ENCODE results near the gene IBA57.

Gene IBA57

DNA sequence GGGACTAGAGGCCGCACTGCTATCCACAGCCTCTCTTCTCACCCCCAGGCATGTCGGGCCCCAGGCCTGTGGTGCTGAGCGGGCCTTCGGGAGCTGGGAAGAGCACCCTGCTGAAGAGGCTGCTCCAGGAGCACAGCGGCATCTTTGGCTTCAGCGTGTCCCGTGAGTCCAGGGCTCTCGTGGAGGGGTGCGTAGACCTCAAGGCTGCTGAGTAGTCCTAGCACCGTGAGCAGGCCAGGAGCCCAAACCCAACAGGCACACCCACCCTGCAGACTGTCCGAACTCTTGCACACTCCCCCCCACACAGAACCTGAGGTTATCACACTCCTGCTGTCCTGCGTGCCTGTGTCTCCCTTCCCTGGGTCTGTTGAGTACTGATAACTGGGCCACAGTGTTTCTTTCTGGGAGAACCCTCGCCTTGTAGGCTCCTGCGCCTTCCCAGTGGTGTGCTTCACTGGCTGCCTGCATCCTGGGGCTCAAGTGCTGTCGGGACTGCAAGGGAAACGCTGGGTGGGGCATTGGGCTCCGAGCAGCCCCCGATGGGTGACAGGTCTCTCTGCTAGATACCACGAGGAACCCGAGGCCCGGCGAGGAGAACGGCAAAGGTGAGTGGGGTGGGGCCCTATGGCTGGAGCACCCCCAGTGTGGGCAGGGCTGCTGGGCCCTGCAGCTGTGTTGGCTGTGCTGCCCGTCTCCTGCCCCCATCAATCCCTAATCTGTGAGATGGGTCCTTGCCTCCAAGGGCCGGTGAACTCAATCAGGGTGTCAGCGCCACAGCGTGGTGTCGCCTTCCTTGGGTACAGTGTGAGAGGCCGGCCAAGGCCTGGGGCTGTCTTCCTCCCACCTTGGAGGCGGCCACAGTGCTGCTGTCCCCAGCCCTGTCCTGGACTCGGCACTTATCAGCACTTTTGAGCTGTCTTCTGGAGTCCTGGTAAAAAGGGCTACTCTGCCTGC lies 19.9 kb upstream of the IBA57 start:
- FAIRE-seq, result no peak

DNA sequence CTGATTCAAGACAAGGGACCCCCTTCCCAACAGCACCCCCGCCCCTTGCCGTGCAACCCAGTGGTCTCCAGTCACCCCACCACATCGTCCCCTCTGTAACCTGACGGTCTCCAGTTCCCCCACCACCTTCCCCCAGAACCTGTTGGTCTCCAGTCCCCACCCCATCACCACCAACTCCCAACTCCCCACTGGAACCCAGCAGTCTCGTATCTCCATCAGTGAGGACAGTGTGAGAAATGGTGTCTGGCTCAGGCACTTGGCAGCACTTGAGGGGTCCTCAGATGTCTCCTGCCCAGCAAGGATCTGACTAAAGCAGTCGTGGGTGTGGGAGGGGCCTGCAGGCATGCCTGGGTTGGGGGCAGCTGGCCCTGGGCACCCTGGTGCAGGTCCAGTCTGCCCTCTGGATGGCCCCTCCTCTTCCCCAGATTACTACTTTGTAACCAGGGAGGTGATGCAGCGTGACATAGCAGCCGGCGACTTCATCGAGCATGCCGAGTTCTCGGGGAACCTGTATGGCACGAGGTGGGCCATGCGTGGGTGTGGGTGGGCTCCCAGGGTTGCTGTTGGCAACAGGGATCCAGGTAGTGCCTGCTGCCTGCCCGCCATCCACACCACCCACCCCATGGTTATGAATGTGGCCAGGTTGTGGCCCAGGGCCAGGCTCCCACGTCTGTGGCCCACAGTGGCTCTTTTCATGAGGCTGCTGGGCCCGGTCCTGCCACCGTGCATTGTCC lies 19.0 kb upstream of the IBA57 start:
- FAIRE-seq, result no peak

DNA sequence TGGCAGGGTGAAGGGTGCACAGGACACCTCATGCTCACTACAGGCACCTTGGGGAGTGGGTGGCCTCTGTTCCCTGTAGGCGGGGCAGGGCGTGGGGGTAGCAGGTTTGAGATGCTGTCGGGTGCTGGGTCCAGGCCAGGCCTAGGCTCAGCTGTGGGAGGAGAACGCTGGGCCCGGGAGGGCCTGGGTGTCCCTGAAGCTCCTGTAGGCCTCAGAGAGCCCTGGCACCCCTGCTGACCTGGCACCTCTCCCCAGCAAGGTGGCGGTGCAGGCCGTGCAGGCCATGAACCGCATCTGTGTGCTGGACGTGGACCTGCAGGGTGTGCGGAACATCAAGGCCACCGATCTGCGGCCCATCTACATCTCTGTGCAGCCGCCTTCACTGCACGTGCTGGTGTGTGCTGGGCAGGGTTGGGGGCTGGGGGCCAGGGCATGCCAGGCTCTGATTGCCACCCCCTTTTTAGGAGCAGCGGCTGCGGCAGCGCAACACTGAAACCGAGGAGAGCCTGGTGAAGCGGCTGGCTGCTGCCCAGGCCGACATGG lies 18.4 kb upstream of the IBA57 start:
- no peak for FAIRE-seq

DNA sequence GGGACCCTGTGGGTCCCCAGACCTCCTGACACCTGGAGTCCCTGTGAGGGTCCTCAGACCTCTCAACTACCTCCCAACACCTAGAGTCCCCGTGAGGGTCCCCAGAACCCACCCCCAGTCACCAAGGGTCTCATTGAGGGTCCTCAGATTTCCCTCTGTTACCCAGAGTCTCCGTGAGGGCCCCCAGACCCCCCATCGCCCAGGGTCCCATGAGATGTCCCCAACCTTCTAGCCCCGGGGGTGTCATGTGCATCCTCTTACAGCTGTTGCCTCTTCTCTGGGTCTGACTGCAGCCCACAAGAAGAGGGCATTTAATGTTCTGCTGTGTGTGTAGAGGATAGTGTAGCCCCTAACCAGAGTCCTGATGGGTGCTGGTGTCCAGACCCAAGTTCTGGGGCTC lies 17.8 kb upstream of the IBA57 start:
- FAIRE-seq, result no peak

DNA sequence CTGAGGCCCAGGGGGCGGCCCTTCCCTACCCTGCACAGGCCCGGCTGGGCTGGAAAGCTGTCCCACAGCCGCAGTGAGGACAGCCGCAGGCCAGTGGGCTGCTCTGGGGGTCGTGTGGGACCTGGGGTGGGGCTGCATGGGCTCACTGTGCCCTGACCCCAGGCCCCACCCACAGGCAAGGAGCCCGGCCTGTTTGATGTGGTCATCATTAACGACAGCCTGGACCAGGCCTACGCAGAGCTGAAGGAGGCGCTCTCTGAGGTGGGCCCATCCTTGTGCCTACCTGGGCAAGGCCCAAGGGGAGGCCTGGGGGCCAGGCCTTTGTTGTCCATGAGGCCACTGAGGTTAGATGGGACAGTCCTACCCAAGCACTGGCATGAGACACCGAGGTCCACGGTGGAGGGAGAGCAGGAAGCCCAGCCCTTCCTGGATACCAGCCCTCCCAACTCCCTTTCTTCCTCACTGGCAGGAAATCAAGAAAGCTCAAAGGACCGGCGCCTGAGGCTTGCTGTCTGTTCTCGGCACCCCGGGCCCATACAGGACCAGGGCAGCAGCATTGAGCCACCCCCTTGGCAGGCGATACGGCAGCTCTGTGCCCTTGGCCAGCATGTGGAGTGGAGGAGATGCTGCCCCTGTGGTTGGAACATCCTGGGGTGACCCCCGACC lies 17.3 kb upstream of the IBA57 start:
- no peak for FAIRE-seq

DNA sequence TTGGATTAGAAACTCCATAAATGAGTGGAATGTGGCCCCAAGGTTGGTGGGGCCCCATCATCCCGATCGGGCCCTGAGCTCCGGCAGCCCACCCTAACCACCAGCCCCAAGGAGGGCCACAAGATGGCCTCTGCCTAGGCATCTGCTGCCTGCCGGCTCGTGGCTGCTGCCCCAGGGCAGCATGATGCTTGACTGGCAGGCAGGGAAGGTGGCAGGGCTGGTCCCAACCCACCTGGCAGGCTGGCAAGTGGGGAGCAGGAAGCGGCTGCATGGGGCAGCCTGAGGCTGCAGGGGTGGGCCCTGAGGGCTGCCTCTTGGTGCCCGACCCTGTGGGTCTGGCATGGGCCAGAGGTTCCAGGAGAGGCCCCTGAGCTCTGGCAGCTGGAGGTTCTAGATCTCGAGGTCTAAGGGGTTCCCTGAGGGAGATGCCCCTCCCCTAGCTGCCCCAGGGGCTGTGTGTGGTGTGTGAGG lies 16.6 kb upstream of the IBA57 start:
- FAIRE-seq, result no peak

DNA sequence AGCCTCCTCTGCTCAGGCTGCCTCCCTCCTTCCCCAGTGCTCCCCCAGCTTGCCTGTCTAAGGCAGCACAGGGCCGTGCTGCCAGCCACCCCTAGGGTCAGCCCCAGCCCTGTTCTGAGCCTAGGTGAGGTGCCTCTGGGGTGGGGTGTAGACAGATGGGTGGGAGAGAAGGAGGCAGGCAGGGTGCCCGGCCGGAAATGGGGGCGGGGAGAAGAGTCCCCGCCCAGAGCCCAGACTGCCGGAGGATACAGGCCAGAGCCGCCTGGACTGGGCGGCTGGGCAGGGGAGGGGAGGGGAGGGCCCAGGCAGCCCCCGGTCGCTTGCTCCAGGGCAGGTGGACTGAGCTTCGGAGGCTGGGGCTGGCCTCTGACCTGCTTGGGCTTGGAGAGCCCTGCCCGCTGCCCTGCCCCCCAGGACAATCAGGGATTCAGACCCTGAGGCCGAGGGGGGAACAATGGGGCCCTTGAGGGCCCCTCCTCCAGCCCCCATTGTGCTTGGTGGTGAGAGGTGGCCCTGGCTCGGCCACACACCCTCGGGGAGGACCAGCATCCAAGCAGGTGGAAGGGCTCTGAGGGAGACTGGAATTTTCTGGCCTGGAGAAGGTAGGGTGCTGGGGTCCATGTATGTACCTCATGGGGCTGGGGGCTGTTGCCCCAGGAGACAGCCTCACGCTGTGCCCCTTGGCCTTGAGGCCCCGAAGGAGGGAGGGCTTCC lies 16.0 kb upstream of the IBA57 start, which contains the start of gene GJC2:
Gene GJC2 (plus strand): TSS at position 525 of the 714 bp plus-strand sequence. CDS start 7,829 bp downstream, outside the sequence.
- FAIRE-seq, result no peak

DNA sequence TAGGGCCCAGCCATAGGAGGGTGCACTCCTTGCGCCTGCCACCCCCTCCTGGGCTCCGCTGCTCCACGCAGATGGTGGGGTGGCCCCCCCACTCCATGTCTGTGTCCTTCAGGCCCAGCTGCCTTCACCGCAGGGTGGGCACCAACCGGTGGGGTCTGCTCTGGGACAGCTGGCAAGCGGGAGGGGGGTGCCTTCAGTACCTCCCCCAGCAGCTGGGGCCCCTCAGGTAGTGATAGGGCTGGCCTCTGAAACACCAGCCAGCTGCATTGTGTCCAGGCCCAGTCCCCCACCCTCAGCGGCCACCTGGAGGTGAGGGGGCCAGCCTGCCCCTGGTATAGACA lies 15.5 kb upstream of the IBA57 start:
- no peak for FAIRE-seq

DNA sequence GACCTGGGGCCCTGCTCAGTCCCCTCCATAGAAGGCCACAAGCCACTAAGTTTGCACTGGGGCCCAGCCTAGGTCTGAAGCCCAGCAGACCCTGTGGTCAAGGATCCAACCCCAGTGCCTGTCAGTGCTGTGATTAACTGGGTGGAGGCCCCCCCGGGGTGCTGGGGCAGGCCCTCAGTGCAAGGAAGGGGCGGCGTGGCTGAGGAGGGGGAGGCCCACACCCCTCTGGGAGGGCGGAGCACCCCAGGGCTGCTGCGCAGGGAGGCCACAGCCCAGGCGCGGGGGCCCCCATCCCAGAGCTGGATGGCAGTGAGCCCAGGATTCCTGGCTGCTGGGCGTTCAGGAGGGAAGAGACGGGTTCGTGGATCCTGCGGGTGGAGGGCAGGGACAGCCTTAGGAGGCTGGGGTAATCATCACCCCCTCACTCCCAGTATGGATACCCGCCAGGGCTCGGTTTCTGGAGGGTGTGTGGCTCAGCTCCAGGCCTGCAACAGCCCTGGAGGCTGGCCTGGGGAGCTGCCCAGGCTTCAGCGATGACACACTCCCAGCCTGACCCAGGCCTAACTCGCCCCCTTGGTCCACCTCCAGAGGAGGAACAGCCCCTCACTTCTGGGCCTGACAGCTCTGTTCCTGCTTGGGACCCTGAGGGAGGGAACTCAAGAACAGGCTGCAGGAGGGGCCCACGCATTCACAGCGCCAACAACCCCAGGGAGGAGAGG lies 15.0 kb upstream of the IBA57 start:
- FAIRE-seq, result no peak

DNA sequence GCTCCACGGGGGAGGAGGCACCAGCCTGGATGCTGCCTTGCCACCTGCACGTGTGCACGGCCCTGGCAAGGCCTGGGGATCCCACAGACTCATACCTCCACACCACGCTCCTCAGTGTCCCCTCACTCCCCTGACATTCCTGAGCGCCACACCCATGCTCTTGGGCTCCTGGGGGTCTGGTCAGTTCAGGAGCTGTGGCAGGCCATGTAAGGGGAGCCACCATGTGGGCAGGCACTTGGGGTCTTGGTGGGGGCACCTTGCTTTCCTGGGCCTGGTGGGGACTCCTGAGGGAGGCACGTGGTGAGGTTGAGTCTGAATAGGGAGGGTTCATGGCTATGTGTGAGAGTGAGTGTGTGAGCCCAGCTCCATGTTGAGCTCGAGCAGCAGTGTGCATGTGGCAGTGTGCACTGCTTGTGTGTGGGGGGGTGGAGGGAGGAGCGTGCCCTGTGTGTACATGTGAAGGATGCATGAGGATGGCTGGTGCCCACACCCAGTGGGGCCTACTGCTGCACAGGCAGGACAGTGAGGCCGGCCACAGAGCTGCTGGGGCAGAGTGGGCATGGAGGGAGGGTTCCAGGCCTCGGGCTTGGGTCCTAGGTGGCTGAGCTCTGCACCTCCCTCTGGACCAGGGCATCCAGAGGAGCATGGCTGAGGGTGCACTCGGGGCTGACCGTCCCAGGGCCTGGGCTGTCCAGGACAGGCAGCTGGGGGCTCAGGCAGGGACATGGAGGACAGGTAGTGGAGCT lies 14.3 kb upstream of the IBA57 start:
- no peak for FAIRE-seq

DNA sequence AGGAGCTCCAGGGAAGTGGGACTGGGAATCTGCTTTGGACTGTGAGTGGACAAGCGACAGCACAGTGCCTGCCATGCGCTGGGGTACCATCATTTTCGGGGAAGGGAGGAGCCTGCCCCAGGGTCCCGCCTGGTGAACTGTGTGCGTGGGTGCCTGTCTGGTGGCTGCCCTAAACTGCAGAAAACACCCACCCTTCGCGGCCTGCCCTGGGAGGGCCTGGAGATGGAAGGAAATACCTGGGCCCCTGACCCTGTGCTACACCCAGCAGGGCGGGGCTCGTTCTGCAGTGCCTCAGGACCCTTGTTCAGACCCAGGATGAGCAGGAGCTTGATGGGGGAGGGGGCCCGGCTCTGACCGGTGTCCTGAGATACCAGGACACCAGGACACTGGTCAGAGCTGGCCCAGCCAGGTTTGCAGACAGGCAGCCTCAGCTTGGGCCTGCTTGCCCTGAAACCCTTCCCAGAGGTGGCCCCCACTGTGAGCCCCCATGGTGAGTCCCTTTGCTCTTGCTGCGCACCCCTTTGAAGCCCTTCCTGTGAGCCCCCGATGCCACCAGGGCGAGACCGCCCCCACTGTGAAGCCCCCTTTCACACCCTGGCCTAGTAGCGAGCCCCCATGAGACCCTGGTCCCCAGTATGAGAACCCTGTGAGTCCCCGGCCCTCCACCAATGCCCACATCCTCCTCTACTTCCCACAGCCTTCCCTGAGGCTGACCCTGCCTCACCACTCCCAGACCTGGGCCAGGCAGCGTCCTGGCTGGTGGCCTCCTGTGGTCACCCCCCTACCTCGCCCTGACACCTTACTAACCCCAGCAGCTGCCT lies 13.3 kb upstream of the IBA57 start:
- FAIRE-seq, result no peak

DNA sequence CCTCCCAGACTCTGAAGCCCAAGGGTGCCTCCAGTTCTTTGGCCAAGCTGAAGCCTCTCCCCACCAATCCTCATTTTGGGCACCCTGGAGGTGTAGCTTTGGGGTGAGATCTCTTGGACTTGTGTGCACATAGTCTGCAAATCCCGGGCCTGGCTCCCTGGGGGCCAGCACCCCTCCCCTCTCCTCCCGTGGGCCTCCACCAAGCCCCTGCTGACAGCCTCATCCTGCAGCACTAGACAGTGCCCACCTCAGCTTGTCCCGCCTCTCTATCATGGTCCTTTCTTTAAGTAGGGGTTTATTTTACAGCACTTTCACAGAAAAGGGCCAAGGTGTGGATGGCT lies 12.7 kb upstream of the IBA57 start:
- no peak for FAIRE-seq

DNA sequence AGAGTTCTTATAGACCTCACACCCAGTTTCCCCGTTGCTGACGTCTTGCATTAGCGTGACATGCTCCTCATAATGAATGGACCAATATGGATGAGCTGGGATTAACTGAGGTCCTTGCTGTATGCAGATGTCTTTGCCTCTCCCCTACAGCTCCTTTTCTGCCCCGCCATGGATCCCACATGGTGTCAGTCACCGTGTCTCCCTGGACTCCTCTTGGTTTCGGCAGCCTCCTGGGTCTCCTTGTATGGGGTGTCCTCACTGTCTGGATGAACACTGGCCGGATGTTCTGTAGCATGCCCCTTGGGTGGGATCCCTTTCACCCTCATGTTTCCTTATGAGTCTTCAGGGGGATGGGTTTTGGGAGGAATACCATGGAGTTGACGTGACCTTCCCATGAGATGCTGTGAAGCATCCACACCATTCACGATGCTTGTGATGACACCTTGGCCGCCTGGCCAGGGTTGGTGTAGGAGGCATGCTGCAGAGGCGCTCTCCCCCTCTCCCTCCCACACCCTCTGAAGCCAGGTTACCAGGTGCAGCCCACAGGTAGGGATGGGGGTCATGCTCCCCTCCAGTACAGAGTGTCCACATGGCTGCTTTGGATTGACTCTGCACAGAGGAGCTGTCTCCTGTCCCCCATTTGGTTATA lies 11.5 kb upstream of the IBA57 start:
- FAIRE-seq, result no peak

DNA sequence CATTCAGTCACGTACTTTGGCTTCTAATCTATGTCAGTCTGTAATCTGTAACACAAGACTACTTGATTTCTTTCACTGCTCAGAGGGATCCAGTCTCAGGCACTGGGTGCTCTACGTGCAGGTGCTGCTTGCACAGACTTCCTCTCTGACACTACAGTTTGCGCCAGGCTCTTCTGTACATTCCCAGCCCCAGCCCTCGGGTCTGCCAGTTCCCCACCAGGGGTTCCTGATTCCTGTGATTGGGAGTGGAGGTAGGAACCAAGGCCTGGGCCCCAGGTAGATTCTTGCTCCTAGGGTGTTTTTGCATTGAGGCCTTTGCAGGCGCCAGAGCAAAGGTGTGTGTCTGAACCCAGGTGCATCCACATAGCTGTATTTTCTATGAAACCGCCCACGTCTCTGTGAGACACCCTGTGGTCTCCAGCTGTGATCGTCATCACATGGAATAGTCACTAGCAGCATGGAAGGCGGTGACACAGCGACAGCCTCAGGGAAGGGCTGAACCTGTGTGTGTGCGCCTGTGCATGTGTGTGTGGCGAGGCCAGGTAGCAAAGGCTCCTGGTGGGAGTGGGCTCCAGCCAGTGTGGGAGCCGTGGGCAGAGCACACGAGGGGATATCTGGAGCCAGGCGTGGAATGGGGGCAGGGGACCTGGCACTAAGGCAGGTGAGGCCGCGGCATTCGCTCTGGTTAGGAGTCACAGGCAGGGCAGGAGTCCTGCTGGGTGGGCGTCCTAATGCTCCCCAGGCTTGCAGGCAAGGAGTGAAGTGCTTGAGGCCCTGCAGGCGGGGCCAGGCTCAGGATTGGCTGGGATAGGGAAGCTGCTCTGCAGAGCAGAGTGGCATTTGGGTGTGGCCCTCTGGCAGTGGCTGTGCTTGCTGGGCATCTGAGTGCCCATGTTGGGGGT lies 10.7 kb upstream of the IBA57 start:
- FAIRE-seq, result no peak

DNA sequence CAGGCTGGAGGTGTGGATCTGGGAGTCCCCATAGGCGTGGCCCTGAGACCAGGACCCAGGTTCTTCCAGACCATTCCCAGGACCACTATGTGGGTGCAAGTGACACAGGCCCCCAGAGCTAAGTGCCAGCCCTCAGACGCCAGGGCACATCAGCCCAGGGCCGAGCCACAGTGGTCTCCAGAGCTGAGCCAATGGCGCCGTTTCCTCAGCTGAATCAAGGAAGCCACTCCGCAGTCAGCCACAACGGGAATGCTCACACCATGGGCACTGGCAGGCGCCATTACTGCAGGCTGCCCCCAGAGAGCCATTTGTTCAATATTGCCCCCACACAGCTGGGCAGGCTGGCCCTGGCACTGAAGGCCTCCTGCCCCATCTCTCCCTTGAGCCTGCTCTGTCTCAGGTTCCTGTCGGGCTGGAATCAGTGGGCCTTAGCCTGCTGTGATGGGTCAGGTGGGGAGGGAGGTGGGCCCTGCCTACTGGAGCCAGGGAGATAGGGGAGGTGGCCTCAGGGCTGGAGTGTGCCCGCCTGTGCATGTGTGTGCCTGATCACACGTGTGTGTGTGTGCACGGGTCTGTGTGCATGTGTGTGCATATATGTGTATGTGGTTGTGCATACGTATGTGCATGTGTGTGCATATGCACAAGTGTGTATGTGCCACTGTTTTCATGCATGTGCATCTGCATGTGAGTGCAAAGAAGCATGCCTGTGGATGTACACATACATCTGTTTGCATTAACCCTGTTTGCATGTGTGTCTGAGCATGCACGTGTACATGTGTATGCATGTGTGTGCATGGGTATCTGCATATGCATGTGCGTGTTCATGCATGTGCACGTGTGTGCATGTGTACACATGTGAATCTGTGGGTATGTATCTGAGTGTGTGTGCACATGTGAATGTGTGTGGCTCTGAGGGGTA lies 9.7 kb upstream of the IBA57 start:
- no peak for FAIRE-seq

DNA sequence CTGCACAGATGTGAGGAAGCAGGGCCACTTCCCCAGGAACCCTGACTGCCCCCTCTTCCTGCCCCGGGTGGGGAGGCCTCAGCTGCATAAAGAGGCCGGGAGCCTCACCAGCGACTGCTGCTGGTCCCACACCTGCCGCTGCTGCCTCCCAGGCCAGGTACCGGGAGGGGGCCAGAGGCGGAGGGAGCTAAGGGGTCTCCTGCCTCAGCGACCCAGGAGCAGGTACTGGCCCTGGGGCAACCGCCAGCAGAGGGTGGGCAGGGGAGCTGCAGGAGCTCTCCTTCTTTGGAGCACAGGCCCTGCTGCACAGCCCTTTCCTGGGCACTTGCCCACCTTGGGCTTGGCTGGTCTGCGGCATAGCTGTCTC lies 9.1 kb upstream of the IBA57 start:
- no peak for FAIRE-seq

DNA sequence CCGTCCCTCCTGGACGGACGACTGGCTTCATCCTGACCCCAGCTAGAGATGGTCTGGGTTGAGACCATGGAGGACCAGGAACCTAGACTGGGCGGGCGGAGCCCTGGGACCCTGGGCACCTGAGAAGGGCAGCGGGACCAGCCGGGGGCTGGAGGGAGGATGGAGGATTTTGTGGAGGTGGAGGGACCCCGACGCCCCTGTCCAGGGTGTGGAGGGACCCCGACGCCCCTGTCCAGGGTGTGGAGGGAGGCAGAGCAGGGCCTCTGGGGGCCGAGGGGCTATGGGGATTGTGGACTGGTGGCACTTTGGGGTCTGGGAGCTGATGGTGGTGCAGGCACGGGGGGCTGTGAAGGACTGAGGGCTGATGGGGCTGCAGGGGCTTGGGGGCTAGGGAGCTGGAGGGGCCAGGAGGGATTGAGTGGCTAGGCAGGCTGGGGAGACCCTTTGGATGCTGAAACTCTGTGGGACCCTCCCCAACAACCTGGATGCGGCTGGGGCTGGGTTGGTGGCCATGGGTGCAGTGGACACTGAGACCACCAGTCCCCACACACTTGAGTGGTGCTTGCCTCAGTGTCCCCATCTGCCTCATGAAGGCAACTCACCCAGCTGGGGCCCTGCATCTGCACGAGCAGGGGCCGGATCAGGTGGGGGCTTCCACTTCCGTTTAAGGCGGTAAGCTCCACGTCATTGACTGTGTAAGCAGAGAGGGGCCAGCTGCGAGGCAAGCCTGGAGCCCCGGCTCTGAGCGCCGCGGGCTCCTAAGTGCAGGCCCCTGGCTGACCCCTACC lies 8.5 kb upstream of the IBA57 start:
- FAIRE-seq, result no peak
